MM.1S (cell line): Measurements from ENCODE around the gene MAP3K5.

ENCODE experiments used
- DNase-seq: peaks from one replicate; pipeline ENCODE4 v3.0.0-alpha.2; 2015
- H2AFZ ChIP-seq: fragments of 300-600 bp; sonication (generic); 2 replicates; pipeline ENCODE4 v1.6.0; 2016; ENCODE audit warnings: antibody characterized with exemption, low read length
- H3F3A ChIP-seq: fragments of 300-600 bp; sonication (generic); 2 replicates; pipeline ENCODE4 v1.6.1; 2016; ENCODE audit warnings: mild to moderate bottlenecking, antibody characterized with exemption, low read length, moderate library complexity, mixed read lengths; ENCODE audit not compliant: insufficient read depth
- H3K27ac ChIP-seq: fragments of 300-600 bp; sonication (generic); 2 replicates; pipeline ENCODE4 v1.5.1; 2016; ENCODE audit warnings: mild to moderate bottlenecking, low read length
- H3K27me3 ChIP-seq: fragments of 300-600 bp; sonication (generic); replicated peaks from 2 replicates; pipeline ENCODE4 v1.6.0; 2016; ENCODE audit warnings: low read length; ENCODE audit not compliant: insufficient read depth
- H3K36me3 ChIP-seq: fragments of 300-600 bp; sonication (generic); replicated peaks from 2 replicates; pipeline ENCODE4 v1.6.1; 2016; ENCODE audit warnings: mild to moderate bottlenecking, low read length, mixed read lengths; ENCODE audit not compliant: insufficient read depth
- H3K4me1 ChIP-seq: fragments of 300-600 bp; sonication (generic); 2 replicates; pipeline ENCODE4 v1.6.1; 2016; ENCODE audit warnings: low read length, mixed read lengths
- H3K4me2 ChIP-seq: fragments of 300-600 bp; sonication (generic); 2 replicates; pipeline ENCODE4 v1.6.0; 2016; ENCODE audit warnings: low read depth, low read length
- H3K4me3 ChIP-seq: fragments of 300-600 bp; sonication (generic); 2 replicates; pipeline ENCODE4 v1.5.1; 2016; ENCODE audit warnings: low read length, mixed read lengths
- H3K79me2 ChIP-seq: fragments of 300-600 bp; sonication (generic); 2 replicates; pipeline ENCODE4 v1.6.1; 2016; ENCODE audit warnings: mixed run types, low read length, mixed read lengths
- H3K9ac ChIP-seq: fragments of 300-600 bp; sonication (generic); 2 replicates; pipeline ENCODE4 v1.6.1; 2016; ENCODE audit warnings: low read length, mixed read lengths
- H3K9me2 ChIP-seq: fragments of 300-600 bp; sonication (generic); replicated peaks from 2 replicates; pipeline ENCODE4 v1.6.1; 2016; ENCODE audit warnings: mild to moderate bottlenecking, low read length, mixed read lengths; ENCODE audit not compliant: insufficient read depth
- H3K9me3 ChIP-seq: fragments of 300-600 bp; sonication (generic); replicated peaks from 2 replicates; pipeline ENCODE4 v1.6.1; 2016; ENCODE audit warnings: mild to moderate bottlenecking, low read length, mixed read lengths; ENCODE audit not compliant: insufficient read depth
- H4K20me1 ChIP-seq: fragments of 300-600 bp; sonication (generic); 2 replicates; pipeline ENCODE4 v1.6.1; 2016; ENCODE audit warnings: mild to moderate bottlenecking, low read length, moderate library complexity, mixed read lengths; ENCODE audit not compliant: insufficient read depth
- CTCF ChIP-seq: fragments of 300-600 bp; sonication (generic); IDR thresholded peaks from 2 replicates; pipeline ENCODE4 v1.5.1; 2016; ENCODE audit warnings: antibody characterized with exemption, low read length, mixed read lengths
- EZH2 ChIP-seq: fragments of 300-600 bp; sonication (generic); optimal IDR thresholded peaks from 2 replicates; pipeline ENCODE3; 2017; ENCODE audit warnings: low read depth, mild to moderate bottlenecking, antibody characterized with exemption, low read length, mixed read lengths
- EZH2phosphoT487 ChIP-seq: fragments of 300-600 bp; sonication (generic); IDR thresholded peaks from 2 replicates; pipeline ENCODE4 v1.6.1; 2018; ENCODE audit warnings: antibody characterized with exemption, low read length

Gene MAP3K5

GRCh38 chr6:136607204-136607931 lies 184.9 kb downstream of the MAP3K5 start:
- H3K4me1 ChIP-seq: peaks cover 7% of the 10 kb centered on the region; the same call in 1 of the 2 replicates
- no peaks in the 10 kb centered on the region for H4K20me1 ChIP-seq
- no peak overlapping the region for H3K4me2 ChIP-seq
- H3F3A ChIP-seq: no peaks in the 10 kb centered on the region
- DNase-seq: no peak
- H3K79me2 ChIP-seq: no peaks in the 10 kb centered on the region
- no peak overlapping the region for H3K9ac ChIP-seq
- H3K27ac ChIP-seq: no peak overlapping the region
- no peak overlapping the region for H2AFZ ChIP-seq
- TF ChIP-seq EZH2phosphoT487 (no peak), CTCF (no peak), EZH2 (no peak)
- H3K4me3 ChIP-seq: no peak overlapping the region
- no peaks in the 10 kb centered on the region for H3K9me2 ChIP-seq
- H3K9me3 ChIP-seq: no peaks in the 10 kb centered on the region
- no peaks in the 10 kb centered on the region for H3K36me3 ChIP-seq
- no peaks in the 10 kb centered on the region for H3K27me3 ChIP-seq

GRCh38 chr6:136604928-136605510 lies 187.3 kb downstream of the MAP3K5 start:
- H3K9ac ChIP-seq: no peak overlapping the region
- H3K4me3 ChIP-seq: no peak overlapping the region
- peaks cover 4% of the 10 kb centered on the region; the same call in 1 of the 2 replicates for H3K4me1 ChIP-seq
- no peak overlapping the region for H3K27ac ChIP-seq
- no peaks in the 10 kb centered on the region for H3K79me2 ChIP-seq
- H3K9me3 ChIP-seq: no peaks in the 10 kb centered on the region
- H3K4me2 ChIP-seq: no peak overlapping the region
- H3K36me3 ChIP-seq: no peaks in the 10 kb centered on the region
- no peaks in the 10 kb centered on the region for H3F3A ChIP-seq
- TF ChIP-seq CTCF: no peak
- no peak for TF ChIP-seq EZH2phosphoT487
- no peak for TF ChIP-seq EZH2
- no peak overlapping the region for H2AFZ ChIP-seq
- no peak for DNase-seq
- H3K9me2 ChIP-seq: no peaks in the 10 kb centered on the region
- no peaks in the 10 kb centered on the region for H3K27me3 ChIP-seq
- H4K20me1 ChIP-seq: no peaks in the 10 kb centered on the region

GRCh38 chr6:136604328-136604825 lies 187.9 kb downstream of the MAP3K5 start:
- no peak overlapping the region for H3K9ac ChIP-seq
- no peaks in the 10 kb centered on the region for H3K36me3 ChIP-seq
- H3K4me1 ChIP-seq: peaks cover 3% of the 10 kb centered on the region; the same call in 1 of the 2 replicates
- no peaks in the 10 kb centered on the region for H3K79me2 ChIP-seq
- TF ChIP-seq EZH2 (no peak), EZH2phosphoT487 (no peak), CTCF (no peak)
- no peak for DNase-seq
- no peak overlapping the region for H2AFZ ChIP-seq
- no peaks in the 10 kb centered on the region for H3K9me2 ChIP-seq
- H3F3A ChIP-seq: no peaks in the 10 kb centered on the region
- H4K20me1 ChIP-seq: no peaks in the 10 kb centered on the region
- H3K27ac ChIP-seq: no peak overlapping the region
- no peaks in the 10 kb centered on the region for H3K9me3 ChIP-seq
- no peaks in the 10 kb centered on the region for H3K27me3 ChIP-seq
- H3K4me2 ChIP-seq: no peak overlapping the region
- H3K4me3 ChIP-seq: no peak overlapping the region
